AG09319 (cell line): ENCODE measurements around the gene RYR3.
"Not testable (repeated sequence)": the region's sequence is repeated elsewhere in the genome, so short reads cannot be mapped to it uniquely, and the experiment has no call there.

ENCODE experiments used
- DNase-seq: peaks from one replicate; pipeline ENCODE4 v3.0.0-alpha.2; 2010; ENCODE audit warnings: low read depth; ENCODE audit errors: extremely low read depth
- TF ChIP-seq, protein P1 (sequence below): IDR thresholded peaks from 2 replicates; pipeline ENCODE4 v1.5.1; 2011; ENCODE audit warnings: low read depth, mild to moderate bottlenecking, inconsistent platforms, low read length, moderate library complexity

RYR3 gene

GRCh38 chr15:33584797-33585196 is 274.0 kb downstream of the RYR3 start:
- DNase-seq: no peak
- TF ChIP-seq, protein P1, sequence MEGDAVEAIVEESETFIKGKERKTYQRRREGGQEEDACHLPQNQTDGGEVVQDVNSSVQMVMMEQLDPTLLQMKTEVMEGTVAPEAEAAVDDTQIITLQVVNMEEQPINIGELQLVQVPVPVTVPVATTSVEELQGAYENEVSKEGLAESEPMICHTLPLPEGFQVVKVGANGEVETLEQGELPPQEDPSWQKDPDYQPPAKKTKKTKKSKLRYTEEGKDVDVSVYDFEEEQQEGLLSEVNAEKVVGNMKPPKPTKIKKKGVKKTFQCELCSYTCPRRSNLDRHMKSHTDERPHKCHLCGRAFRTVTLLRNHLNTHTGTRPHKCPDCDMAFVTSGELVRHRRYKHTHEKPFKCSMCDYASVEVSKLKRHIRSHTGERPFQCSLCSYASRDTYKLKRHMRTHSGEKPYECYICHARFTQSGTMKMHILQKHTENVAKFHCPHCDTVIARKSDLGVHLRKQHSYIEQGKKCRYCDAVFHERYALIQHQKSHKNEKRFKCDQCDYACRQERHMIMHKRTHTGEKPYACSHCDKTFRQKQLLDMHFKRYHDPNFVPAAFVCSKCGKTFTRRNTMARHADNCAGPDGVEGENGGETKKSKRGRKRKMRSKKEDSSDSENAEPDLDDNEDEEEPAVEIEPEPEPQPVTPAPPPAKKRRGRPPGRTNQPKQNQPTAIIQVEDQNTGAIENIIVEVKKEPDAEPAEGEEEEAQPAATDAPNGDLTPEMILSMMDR: no peak

DNA sequence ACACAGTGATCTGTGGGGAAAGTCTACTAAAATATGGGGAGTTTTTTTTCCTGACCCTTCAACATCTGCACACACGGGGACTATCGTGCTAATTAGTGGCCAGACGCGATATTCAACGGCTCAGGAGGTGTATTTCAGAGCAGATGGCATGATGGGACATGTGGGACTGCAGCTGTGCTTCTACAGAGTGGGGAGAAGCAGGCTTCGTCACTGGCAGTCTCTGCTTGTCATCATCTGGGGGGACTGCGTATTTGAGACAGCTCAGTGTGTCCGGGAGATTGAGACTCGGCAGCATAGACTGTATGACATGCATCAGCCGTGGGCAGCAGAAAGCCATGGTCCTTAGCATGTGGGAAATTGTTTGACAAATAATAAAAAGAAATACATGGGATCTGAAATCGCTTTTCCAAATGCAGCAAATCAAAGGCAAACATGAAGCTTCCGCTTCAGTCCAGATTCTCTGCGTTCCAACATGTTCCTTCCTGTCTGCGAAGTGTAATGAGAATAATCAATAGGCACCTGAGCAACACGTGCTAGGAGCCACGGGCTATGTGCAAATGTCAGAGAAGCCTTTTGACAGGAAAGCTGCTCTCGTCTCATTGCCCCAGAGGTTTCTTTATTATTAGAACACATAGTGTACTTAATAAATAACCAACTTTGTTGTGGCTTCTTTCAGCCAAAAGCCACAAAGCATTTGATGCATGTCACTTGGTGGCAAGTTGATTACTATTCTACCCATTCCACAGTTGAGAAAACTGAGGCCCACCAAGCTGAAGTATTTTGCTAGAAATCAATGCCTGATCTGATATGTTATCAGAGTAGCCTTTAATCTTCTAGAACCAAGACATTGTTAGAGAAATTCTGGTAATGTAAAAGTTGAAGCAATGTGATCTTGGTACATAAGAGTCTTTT is 276.3 kb downstream of the RYR3 start:
- no peak for DNase-seq

GRCh38 chr15:33587773-33588172 is 277.0 kb downstream of the RYR3 start:
- DNase-seq: no peak
- TF ChIP-seq, protein P1: no peak

More for the DNA sequence above, 276.3 kb downstream of the RYR3 start:
- TF ChIP-seq, protein P1: no peak

DNA sequence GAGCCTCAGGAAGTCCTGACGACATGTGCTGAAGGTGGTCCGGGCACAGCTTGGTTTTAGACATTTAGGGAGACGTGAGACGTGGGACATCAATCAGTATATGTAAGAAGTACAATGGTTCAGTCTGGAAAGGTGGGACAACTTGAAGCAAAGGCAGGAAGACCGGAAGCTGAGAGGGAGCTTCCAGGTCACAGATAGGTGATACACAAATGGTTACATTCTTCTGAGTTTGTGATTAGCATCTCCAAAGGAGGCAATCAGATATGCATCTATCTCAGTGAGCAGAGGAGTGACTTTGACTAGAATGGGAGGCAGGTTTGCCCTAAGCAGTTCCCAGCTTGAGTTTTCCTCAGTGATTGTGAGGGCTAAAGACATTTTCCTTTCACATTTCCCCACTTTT is 282.1 kb downstream of the RYR3 start:
- TF ChIP-seq, protein P1: no peak
- no peak for DNase-seq

GRCh38 chr15:33598382-33598781 is 287.6 kb downstream of the RYR3 start:
- not testable (repeated sequence) for DNase-seq

GRCh38 chr15:33600212-33600611 is 289.4 kb downstream of the RYR3 start:
- TF ChIP-seq, protein P1: no peak
- no peak for DNase-seq

- TF ChIP-seq, protein P1: no peak
- DNase-seq: no peak
These were observed 290.7 kb downstream of the RYR3 start for GRCh38 chr15:33601461-33601860.

DNA sequence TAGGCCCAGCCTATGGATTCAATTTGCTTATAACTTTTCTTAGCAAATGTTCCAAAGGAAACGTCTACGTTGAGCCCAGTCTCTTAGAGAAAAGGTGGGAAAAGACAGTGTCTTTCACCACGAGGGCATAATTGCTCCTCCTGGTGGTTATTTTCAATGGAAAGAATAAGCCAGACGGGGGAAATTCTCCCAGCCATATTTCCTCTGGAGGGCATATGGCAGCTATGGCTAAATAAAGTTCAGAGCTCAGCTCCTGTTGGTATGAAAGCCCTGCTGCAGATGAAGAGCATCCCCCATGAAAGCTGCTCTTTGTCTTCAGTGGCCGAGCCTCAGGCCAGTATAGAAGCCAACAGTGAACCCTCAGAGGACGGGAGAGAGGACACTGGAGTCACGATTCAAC is 297.9 kb downstream of the RYR3 start:
- TF ChIP-seq, protein P1: peak; percentile 18
- no peak for DNase-seq
